CD4-positive, alpha-beta T cell (primary cell): Measurements from ENCODE around the gene RER1. TPM values are rescaled to one million over a fixed set of nuclear protein-coding genes. Genes with fewer than 3 reads are reported as not detected.
A peak's percentile ranks its signal among the peaks of the same experiment; 100 is the strongest.

Source experiments
- ATAC-seq: fragments of 200-7000 bp; cut with Tn5 transposase; one replicate; pipeline ENCODE4 v1.10.0; 2022; ENCODE audit warnings: mild to moderate bottlenecking; ENCODE audit not compliant: poor library complexity
- CTCF ChIA-PET: fragments of 350-600 bp; sonication (Branson Sonifier 250); formaldehyde crosslinking; loops from one replicate; lab custom pipeline; 2021; ENCODE audit warnings: antibody characterized with exemption, inconsistent platforms; lab: Charles Lee
- POLR2A ChIA-PET: fragments of 350-600 bp; sonication (Branson Sonifier 250); formaldehyde crosslinking; loops from one replicate; lab custom pipeline; 2021; ENCODE audit warnings: antibody characterized with exemption, inconsistent platforms; lab: Charles Lee
- DNase-seq, 14 experiments: peaks; one replicate each; pipeline ENCODE4 v3.0.0-alpha.2; 2013 to 2020; ENCODE audit warnings: mixed read lengths in 2 of 14
- H3K27ac ChIP-seq, 2 donors: one replicate each; pipeline versions ENCODE4 v1.5.1 to v1.7.0; 2013; ENCODE audit warnings: low read length in 2 of 2, low read depth in 1 of 2, mild to moderate bottlenecking in 1 of 2
- H3K27me3 ChIP-seq, 2 experiments: 1 replicate in 1 of 2; 2 replicates in 1 of 2; pipeline versions ENCODE4 v1.6.1 to v1.7.0; 2013; ENCODE audit warnings: low read length in 2 of 2, control low read depth in 1 of 2, mild to moderate bottlenecking in 1 of 2, moderate library complexity in 1 of 2; ENCODE audit not compliant: insufficient read depth in 2 of 2, control insufficient read depth in 1 of 2
- H3K36me3 ChIP-seq: one replicate; pipeline ENCODE4 v1.6.1; 2013; ENCODE audit warnings: low read length, control low read depth; ENCODE audit not compliant: insufficient read depth
- H3K4me1 ChIP-seq: one replicate; pipeline ENCODE4 v1.6.1; 2013; ENCODE audit warnings: low read length, control low read depth; ENCODE audit not compliant: insufficient read depth
- H3K4me3 ChIP-seq: one replicate; pipeline ENCODE4 v1.5.1; 2013; ENCODE audit warnings: mild to moderate bottlenecking, low read length, moderate library complexity
- H3K9me3 ChIP-seq, 2 experiments: 1 replicate in 1 of 2; 2 replicates in 1 of 2; pipeline versions ENCODE4 v1.6.1 to v1.7.0; 2013; ENCODE audit warnings: low read length in 2 of 2, mild to moderate bottlenecking in 2 of 2, control low read depth in 1 of 2, moderate library complexity in 1 of 2; ENCODE audit not compliant: control insufficient read depth in 1 of 2, insufficient read depth in 1 of 2
- H3K27ac Mint-ChIP-seq: one replicate; pipeline ENCODE4 v1.8.0; 2020; ENCODE audit warnings: mixed read lengths
- H3K27me3 Mint-ChIP-seq: one replicate; pipeline ENCODE4 v1.8.0; 2021; ENCODE audit warnings: mixed read lengths
- H3K36me3 Mint-ChIP-seq: one replicate; pipeline ENCODE4 v1.8.0; 2021; ENCODE audit warnings: low read depth, mixed read lengths
- H3K4me1 Mint-ChIP-seq: one replicate; pipeline ENCODE4 v1.8.0; 2021; ENCODE audit warnings: low read depth, mixed read lengths
- H3K4me3 Mint-ChIP-seq: one replicate; pipeline ENCODE4 v1.8.0; 2020; ENCODE audit warnings: mild to moderate bottlenecking, mixed read lengths
- H3K9me3 Mint-ChIP-seq: one replicate; pipeline ENCODE4 v1.8.0; 2020; ENCODE audit warnings: mixed read lengths
- CTCF ChIP-seq: fragments of 200-600 bp; IDR thresholded peaks from one replicate; pipeline ENCODE4 v1.8.0; 2022; ENCODE audit warnings: antibody characterized with exemption, mild to moderate bottlenecking
- intact Hi-C, 2 experiments: fragments of 100-400 bp; cut with DNase I in 1 of 2; cut with micrococcal nuclease in 1 of 2; formaldehyde crosslinking; loops; one replicate each; pipeline versions ENCODE4 v1.15.1 to v1.9.0; 2023 to 2025; cut with DNase I, micrococcal nuclease
- total RNA-seq, 174 experiments: library from RNA in 2 of 174; stranded (reverse) in 2 of 174; gene quantifications; one replicate each; pipeline ENCODE4 v1.2.3 and lab custom pipeline; 2021 to 2026

The RER1 gene
- total RNA-seq, 2 experiments from 2014 or later: 57.9 to 60.7 TPM

- no peaks in the 10 kb centered on the region for H3K36me3 ChIP-seq
- no peak overlapping the region for H3K4me3 ChIP-seq
- no peak for TF ChIP-seq CTCF
- DNase-seq (peak in 1 of 14 experiments; percentile 0), ATAC-seq (no peak)
- H3K27me3 Mint-ChIP-seq: no peaks in the 10 kb centered on the region
- ChIA-PET CTCF (no interaction called here), POLR2A (no interaction called here)
- H3K27ac Mint-ChIP-seq: no peak overlapping the region
- no peaks in the 10 kb centered on the region for H3K27me3 ChIP-seq
- H3K36me3 Mint-ChIP-seq: no peaks in the 10 kb centered on the region
- intact Hi-C loops: no loop called here
- no peaks in the 10 kb centered on the region for H3K9me3 Mint-ChIP-seq
- H3K27ac ChIP-seq: no peak overlapping the region
- no peaks in the 10 kb centered on the region for H3K9me3 ChIP-seq
- no peaks in the 10 kb centered on the region for H3K4me1 Mint-ChIP-seq
- no peaks in the 10 kb centered on the region for H3K4me1 ChIP-seq
- H3K4me3 Mint-ChIP-seq: no peak overlapping the region
These were observed 41.1 kb upstream of the RER1 start for GRCh38 chr1:2350501-2350900.

- Mint-ChIP-seq H3K36me3 (no peaks in the 10 kb centered on the region), H3K9me3 (no peaks in the 10 kb centered on the region), H3K4me1 (no peaks in the 10 kb centered on the region), H3K27me3 (no peaks in the 10 kb centered on the region), H3K27ac (no peak overlapping the region), H3K4me3 (no peak overlapping the region)
- ATAC-seq (no peak), DNase-seq (peak in 2 of 14 experiments; percentile 0 to 1)
- POLR2A ChIA-PET: no interaction called here
- no peak overlapping the region for H3K27ac ChIP-seq
- no peaks in the 10 kb centered on the region for H3K9me3 ChIP-seq
- H3K36me3 ChIP-seq: no peaks in the 10 kb centered on the region
- H3K4me1 ChIP-seq: no peaks in the 10 kb centered on the region
- intact Hi-C loops: no loop called here
- CTCF ChIA-PET: no interaction called here
- H3K4me3 ChIP-seq: no peak overlapping the region
- no peaks in the 10 kb centered on the region for H3K27me3 ChIP-seq
- no peak for TF ChIP-seq CTCF
These were observed 40.6 kb upstream of the RER1 start for GRCh38 chr1:2350911-2351655.

GRCh38 chr1:2351723-2352122, 39.9 kb upstream of the RER1 start:
- Mint-ChIP-seq H3K27ac (no peak overlapping the region), H3K4me1 (no peaks in the 10 kb centered on the region), H3K9me3 (no peaks in the 10 kb centered on the region), H3K36me3 (no peaks in the 10 kb centered on the region), H3K4me3 (no peak overlapping the region), H3K27me3 (no peaks in the 10 kb centered on the region)
- ChIA-PET CTCF (no interaction called here), POLR2A (no interaction called here)
- H3K4me1 ChIP-seq: no peaks in the 10 kb centered on the region
- DNase-seq: no peak
- no peaks in the 10 kb centered on the region for H3K36me3 ChIP-seq
- no peak for ATAC-seq
- H3K27ac ChIP-seq: no peak overlapping the region
- H3K9me3 ChIP-seq: no peaks in the 10 kb centered on the region
- H3K4me3 ChIP-seq: no peak overlapping the region
- no peak for TF ChIP-seq CTCF
- intact Hi-C loops: no loop called here
- H3K27me3 ChIP-seq: no peaks in the 10 kb centered on the region
